HCT116 (cell line): ENCODE measurements around the gene CCT5. TPM values are rescaled to one million over a fixed set of nuclear protein-coding genes. Genes with fewer than 3 reads are reported as not detected.

Source experiments
- ATAC-seq: fragments of 200-7000 bp; cut with Tn5 transposase; 2 replicates; pipeline ENCODE4 v1.9.1; 2020; ENCODE audit warnings: mild to moderate bottlenecking, moderate library complexity
- BruUV-seq: library from RNA; stranded (reverse); fragments of 400-500 nt; replicated peaks from 2 replicates; lab custom pipeline; 2021; lab: Mats Ljungman, UMichigan
- CTCF ChIA-PET: fragments of 300-600 bp; sonication (Branson Sonifier 250); formaldehyde crosslinking; loops from one replicate; lab custom pipeline; 2021; ENCODE audit warnings: antibody characterized with exemption; lab: Charles Lee
- POLR2A ChIA-PET: fragments of 300-600, 350-600 bp; sonication (Branson Sonifier 250); formaldehyde crosslinking; loops from one replicate; lab custom pipeline; 2021; ENCODE audit warnings: antibody characterized with exemption; lab: Charles Lee
- RAD21 ChIA-PET, 2 experiments: fragments of 300-600 bp; sonication (Branson Sonifier 250); formaldehyde crosslinking; loops; one replicate each; lab custom pipeline; 2023; ENCODE audit warnings: low total read pairs in 2 of 2; ENCODE audit not compliant: uncharacterized antibody in 2 of 2, unreplicated experiment in 2 of 2, low non-redundant PET in 1 of 2; lab: Charles Lee
- DNase-seq: peaks from one replicate; pipeline ENCODE4 v3.0.0-alpha.2; 2010; ENCODE audit warnings: low read depth, low spot score
- H2AFZ ChIP-seq: fragments of 200-600 bp; shearing (Covaris generic), sonication (generic); 2 replicates; pipeline ENCODE4 v1.6.1; 2017; ENCODE audit warnings: low read depth, mixed run types, mixed read lengths, antibody characterized with exemption, low read length; ENCODE audit not compliant: poor library complexity, severe bottlenecking
- H3K27ac ChIP-seq: 2 replicates; pipeline ENCODE4 v1.5.1; 2012; ENCODE audit warnings: low read depth, low read length
- H3K27me3 ChIP-seq: fragments of 200-600 bp; sonication (generic); 2 replicates; pipeline ENCODE4 v1.6.1; 2016; ENCODE audit warnings: mixed run types, low read length, mixed read lengths; ENCODE audit not compliant: insufficient read depth
- H3K36me3 ChIP-seq, 2 experiments: fragments of 200-500 bp in 1 of 2; fragments of 200-600 bp in 1 of 2; sonication (Bioruptor generic) in 1 of 2; sonication (generic) in 1 of 2; 2 replicates each; pipeline versions ENCODE4 v1.5.1 to v1.6.1; 2014 to 2016; ENCODE audit warnings: low read length in 2 of 2, inconsistent platforms in 1 of 2, mixed read lengths in 1 of 2, mixed run types in 1 of 2; ENCODE audit not compliant: insufficient read depth in 2 of 2, control insufficient read depth in 1 of 2
- H3K4me1 ChIP-seq, 2 experiments: fragments of 200-600 bp in 1 of 2; sonication (generic) in 1 of 2; 2 replicates each; pipeline versions ENCODE4 v1.5.1 to v1.6.1; 2012 to 2017; ENCODE audit warnings: low read length in 2 of 2, inconsistent platforms in 1 of 2, mild to moderate bottlenecking in 1 of 2, mixed read lengths in 1 of 2, mixed run types in 1 of 2, moderate library complexity in 1 of 2; ENCODE audit not compliant: insufficient read depth in 2 of 2, control insufficient read depth in 1 of 2
- H3K4me2 ChIP-seq: fragments of 200-600 bp; sonication (generic); 2 replicates; pipeline ENCODE4 v1.6.1; 2017; ENCODE audit warnings: mixed run types, low read length, mixed read lengths
- H3K4me3 ChIP-seq, 2 experiments: fragments of 200-600 bp in 1 of 2; sonication (generic) in 1 of 2; replicated peaks in 1 of 2; 2 replicates each; pipeline ENCODE4 v1.5.1; 2011 to 2016; ENCODE audit warnings: low read length in 2 of 2, control low read depth in 1 of 2, low read depth in 1 of 2, mild to moderate bottlenecking in 1 of 2, mixed read lengths in 1 of 2, mixed run types in 1 of 2
- H3K79me2 ChIP-seq: fragments of 200-600 bp; sonication (generic); 2 replicates; pipeline ENCODE4 v1.6.1; 2017; ENCODE audit warnings: mild to moderate bottlenecking, mixed run types, low read length, moderate library complexity, mixed read lengths; ENCODE audit not compliant: insufficient read depth
- H3K9ac ChIP-seq: fragments of 200-600 bp; sonication (generic); 2 replicates; pipeline ENCODE4 v1.6.1; 2016; ENCODE audit warnings: low read length, mixed read lengths
- H3K9me2 ChIP-seq: fragments of 200-600 bp; sonication (generic), shearing (Covaris generic); 2 replicates; pipeline ENCODE4 v1.6.1; 2017; ENCODE audit warnings: mixed run types, mild to moderate bottlenecking, moderate library complexity; ENCODE audit not compliant: insufficient read depth
- H3K9me3 ChIP-seq, 2 experiments: fragments of 200-500 bp in 1 of 2; fragments of 200-600 bp in 1 of 2; sonication (Bioruptor generic) in 1 of 2; sonication (generic) in 1 of 2; 2 replicates each; pipeline ENCODE4 v1.6.1; 2014 to 2017; ENCODE audit warnings: low read length in 2 of 2, mixed read lengths in 2 of 2, inconsistent platforms in 1 of 2, low read depth in 1 of 2, mild to moderate bottlenecking in 1 of 2, mixed run types in 1 of 2, moderate library complexity in 1 of 2; ENCODE audit not compliant: control insufficient read depth in 1 of 2, insufficient read depth in 1 of 2
- H4K20me1 ChIP-seq: fragments of 200-600 bp; sonication (generic), shearing (Covaris generic); 2 replicates; pipeline ENCODE4 v1.6.1; 2017; ENCODE audit warnings: mixed run types, mild to moderate bottlenecking, moderate library complexity; ENCODE audit not compliant: insufficient read depth
- ATF3 ChIP-seq: IDR thresholded peaks from 2 replicates; pipeline ENCODE4 v1.6.1; 2012
- ELF1 ChIP-seq: IDR thresholded peaks from 2 replicates; pipeline ENCODE4 v1.6.1; 2012; ENCODE audit warnings: low read depth, borderline replicate concordance
- JUND ChIP-seq: IDR thresholded peaks from 2 replicates; pipeline ENCODE4 v1.6.1; 2012
- MAX ChIP-seq: IDR thresholded peaks from 2 replicates; pipeline ENCODE4 v1.6.1; 2012
- POLR2A ChIP-seq: IDR thresholded peaks from 2 replicates; pipeline ENCODE4 v1.7.0; 2011; ENCODE audit warnings: borderline replicate concordance; ENCODE audit not compliant: insufficient read depth, insufficient read length; ENCODE audit errors: extremely low read depth
- REST ChIP-seq: IDR thresholded peaks from 2 replicates; pipeline ENCODE4 v1.6.1; 2012; ENCODE audit warnings: low read depth
- SIN3A ChIP-seq: IDR thresholded peaks from 2 replicates; pipeline ENCODE4 v1.6.1; 2012; ENCODE audit warnings: low read depth
- SRF ChIP-seq: IDR thresholded peaks from 2 replicates; pipeline ENCODE4 v1.6.1; 2012; ENCODE audit warnings: low read depth
- YY1 ChIP-seq: IDR thresholded peaks from 2 replicates; pipeline ENCODE4 v1.6.1; 2011; ENCODE audit warnings: low read length, low read depth, moderate library complexity, mild to moderate bottlenecking; ENCODE audit not compliant: insufficient replicate concordance; ENCODE audit errors: extremely low read depth
- ZBTB33 ChIP-seq: IDR thresholded peaks from 2 replicates; pipeline ENCODE4 v1.6.1; 2011; ENCODE audit warnings: mild to moderate bottlenecking, low read length, moderate library complexity; ENCODE audit not compliant: insufficient replicate concordance; ENCODE audit errors: extremely low read depth
- intact Hi-C: fragments of 100-400 bp; cut with micrococcal nuclease; formaldehyde crosslinking; loops from 2 replicates; pipeline ENCODE4 v1.10.0; 2022
- total RNA-seq: library from RNA; stranded (reverse); gene quantifications from one replicate; pipeline ENCODE4 v1.2.1, GENCODE V29; 2021; ENCODE audit not compliant: unreplicated experiment

The CCT5 gene
- total RNA-seq, 1 experiment from 2014 or later: 489 TPM

- no peak overlapping the region for H3K27ac ChIP-seq
- CTCF ChIA-PET: no interaction called here
- intact Hi-C loops: no loop called here
- no TSS peak for BruUV-seq
- 0 out of 4 replicates have a peak, but pooled peaks cover 2% of the 10 kb centered on the region in 2 experiments for H3K4me1 ChIP-seq
- POLR2A ChIA-PET: no interaction called here
- H2AFZ ChIP-seq: no peak overlapping the region
- no peak overlapping the region for H3K4me2 ChIP-seq
- H3K9ac ChIP-seq: no peak overlapping the region
- peaks cover 12% of the 10 kb centered on the region; the same call in 1 of the 2 replicates for H3K79me2 ChIP-seq
- H4K20me1 ChIP-seq: 0 out of 2 replicates have a peak, but pooled peaks cover 4% of the 10 kb centered on the region
- H3K4me3 ChIP-seq: no peak overlapping the region
- no peaks in the 10 kb centered on the region for H3K9me3 ChIP-seq
- TF ChIP-seq MAX (no peak), ATF3 (no peak), REST (no peak), ZBTB33 (no peak), JUND (no peak), ELF1 (no peak), SIN3A (no peak), POLR2A (no peak), YY1 (no peak), SRF (no peak)
- RAD21 ChIA-PET: no interaction called here
- ATAC-seq: no peak
- H3K36me3 ChIP-seq: peaks cover 6 to 8% of the 10 kb centered on the region in 2 experiments; a peak in 2 of 4 replicates
- H3K9me2 ChIP-seq: no peaks in the 10 kb centered on the region
- no peaks in the 10 kb centered on the region for H3K27me3 ChIP-seq
- DNase-seq: no peak
These were observed 38.6 kb downstream of the CCT5 start for GRCh38 chr5:10288592-10289219.
